ENCODE results near the gene UNK. TPM values are rescaled to one million over a fixed set of nuclear protein-coding genes. Genes with fewer than 3 reads are reported as not detected.

UNK gene
- total and polyA plus RNA-seq, 9 of the 15 experiments (the other 6 are each of a cell fraction or from before 2014, with no cell fraction given), result 12.8 to 38.6 (median 24.8) TPM

- no peak overlapping the region for H3K27ac ChIP-seq (ENCODE audit: extremely low read depth, low read depth, low read length)
- 87% methylated on average over 23 of the region's 24 CpGs for WGBS (ENCODE audit: insufficient coverage, low coverage, missing lambda C conversion rate)
- FAIRE-seq, result no peak
- CTCF ChIA-PET (ENCODE audit: low intra/inter-chr PET ratio), result no interaction called here
- TF ChIP-seq BRD9 (IDR thresholded peaks at IDR 0.05; ENCODE audit: low read depth, partially characterized antibody) (no peak), PHB (CRISPR knock-in tag; IDR thresholded peaks at IDR 0.05) (no peak), HNRNPH1 (optimal IDR thresholded peaks at IDR 0.05; ENCODE audit: low read depth, low read length) (no peak), ZNF740 (CRISPR knock-in tag; IDR thresholded peaks at IDR 0.05) (0 out of 2 replicates have a peak, but pooled peaks have one; percentile 22), ZNF740 (tag; IDR thresholded peaks at IDR 0.05) (no peak), CBX5 (IDR thresholded peaks at IDR 0.05; ENCODE audit: borderline replicate concordance, low read depth) (no peak)
- no peaks in the 10 kb centered on the region for H3K79me2 ChIP-seq (ENCODE audit: control insufficient read depth, insufficient read depth, low read length)
- BruUV-seq (replicated peaks), result no TSS peak
- intact Hi-C loops (cut with micrococcal nuclease) (no loop called here), in situ Hi-C loops (cut with MboI) (no loop called here)
- no peaks in the 10 kb centered on the region for H3K9me3 ChIP-seq (replicated peaks; ENCODE audit: control insufficient read depth, insufficient read depth, low read depth, low read length)
- H3K4me1 ChIP-seq (replicated peaks in 1 of 2; ENCODE audit: control insufficient read depth in 2 of 2, insufficient read depth in 2 of 2, low read length in 2 of 2), result peaks cover 10 to 29% of the 10 kb centered on the region in 2 experiments
- no peaks in the 10 kb centered on the region for H3K27me3 ChIP-seq (ENCODE audit: control insufficient read depth in 2 of 2, insufficient read depth in 2 of 2, low read length in 2 of 2)
- H4K20me1 ChIP-seq (replicated peaks; ENCODE audit: control insufficient read depth, insufficient read depth, low read length), result no peaks in the 10 kb centered on the region
- DNase-seq (ENCODE audit: extremely low read depth in 1 of 4, low spot score in 3 of 4), result no peak
- POLR2A ChIA-PET, result interaction anchor here (0.6 to 2.3 kb wide), 9 partner anchors 8 to 452 kb away, joined by 3 to 17 read pairs (median 4); partner anchors contain the start of gene UBALD2
- H3K4me2 ChIP-seq (ENCODE audit: insufficient read depth, low read length), result no peak overlapping the region
- no peak overlapping the region for H3K4me3 ChIP-seq
- peaks cover 3% of the 10 kb centered on the region for H3K9me1 ChIP-seq (ENCODE audit: control insufficient read depth, insufficient read depth, low read length)
- peaks cover 62% of the 10 kb centered on the region; the same call in 2 of the 3 replicates for H3K36me3 ChIP-seq (ENCODE audit: control insufficient read depth, insufficient read depth, low read length)
- H3K9ac ChIP-seq (ENCODE audit: insufficient read depth in 1 of 2, low read depth in 2 of 2, low read length in 2 of 2), result peak overlapping the region in 1 of 2 experiments; percentile 80; a peak in 2 of 4 replicates
- no peak for ATAC-seq
- H2AFZ ChIP-seq (ENCODE audit: low read depth, low read length), result no peak overlapping the region
These were observed 28.7 kb downstream of the UNK start for GRCh38 chr17:75813081-75814020.
